HG02798 (cell line): ENCODE results near the gene PTPRB.
"Not testable (repeated sequence)": the region's sequence is repeated elsewhere in the genome, so short reads cannot be mapped to it uniquely, and the experiment has no call there.

Experiments
- ATAC-seq: cut with Tn5 transposase; IDR thresholded peaks from one replicate; pipeline ENCODE4 v1.9.1; 2021; ENCODE audit warnings: mild to moderate bottlenecking; ENCODE audit not compliant: unreplicated experiment, poor library complexity

PTPRB gene

DNA sequence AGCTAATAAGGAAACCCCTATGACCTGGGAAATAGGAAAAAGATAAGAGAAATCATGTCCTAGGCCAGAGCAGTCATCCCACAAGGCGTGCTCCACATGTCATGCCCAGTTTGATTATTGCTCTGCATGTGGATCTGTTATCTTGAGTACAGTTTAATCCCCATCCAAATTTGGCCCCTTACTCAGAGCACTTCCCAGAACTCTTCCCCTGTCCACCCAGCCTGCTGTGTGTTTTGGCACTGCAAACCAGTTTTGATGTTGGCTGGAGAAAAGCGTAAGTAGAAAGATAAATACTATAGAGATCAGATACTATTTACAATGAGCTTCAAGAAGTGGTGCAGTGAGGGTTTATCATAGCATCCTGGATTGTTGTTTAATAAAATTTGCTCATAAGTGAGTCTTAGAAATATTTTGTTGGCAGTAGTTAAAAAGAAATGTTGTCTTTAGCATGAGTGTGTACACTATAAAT, 83.8 kb downstream of the PTPRB start:
- no peak for ATAC-seq

DNA sequence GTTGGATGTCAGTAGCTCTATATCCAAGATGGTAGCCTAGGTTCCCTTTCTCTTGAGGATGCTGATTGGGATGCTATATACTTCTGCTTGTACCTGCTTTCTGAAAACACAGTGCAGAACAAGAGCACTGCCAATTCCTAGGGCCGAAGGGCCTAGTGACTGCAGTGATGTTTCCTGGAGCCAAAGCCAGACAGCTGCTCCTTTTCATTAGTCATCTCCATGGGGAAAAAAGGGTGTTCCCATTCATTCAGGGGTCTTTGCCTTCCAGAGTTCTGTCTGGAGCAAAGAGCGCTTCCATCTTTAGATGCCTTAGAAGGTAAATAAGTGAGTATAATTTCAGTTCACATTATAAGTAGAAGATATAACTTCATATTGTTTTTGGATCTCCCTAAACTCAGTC, 85.5 kb downstream of the PTPRB start:
- ATAC-seq: no peak

- no peak for ATAC-seq
Measured at GRCh38 chr12:70550180-70550577, 87.0 kb downstream of the PTPRB start.

GRCh38 chr12:70549340-70550179, 87.7 kb downstream of the PTPRB start:
- ATAC-seq: no peak

- ATAC-seq: no peak
Measured at GRCh38 chr12:70543444-70543843, 93.8 kb downstream of the PTPRB start.

GRCh38 chr12:70540996-70541395, 96.2 kb downstream of the PTPRB start:
- ATAC-seq: no peak

- no peak for ATAC-seq
Measured at GRCh38 chr12:70536650-70537049, 100.6 kb downstream of the PTPRB start.

DNA sequence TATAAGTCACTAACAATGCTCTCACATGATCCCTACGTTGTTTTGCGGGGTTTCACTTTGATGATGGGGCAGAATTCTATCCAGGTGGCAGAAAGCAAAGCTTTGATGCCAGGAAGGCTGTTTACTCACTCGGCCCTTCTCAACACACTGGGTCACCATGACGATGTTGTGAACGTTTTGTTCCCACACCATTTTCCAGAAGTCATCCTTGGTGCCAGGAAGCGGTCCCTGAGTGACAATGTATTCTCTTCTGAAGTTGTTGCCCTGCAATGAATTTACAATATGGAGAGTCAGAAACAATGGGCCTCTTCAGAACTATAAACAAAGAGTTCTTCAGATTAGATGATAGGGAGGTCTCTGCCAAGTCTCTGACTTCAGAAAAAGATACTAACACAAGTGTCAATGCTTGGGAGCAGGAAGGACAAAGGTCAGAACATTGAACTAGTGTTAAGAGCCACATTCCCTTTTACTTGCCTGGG, 101.3 kb downstream of the PTPRB start:
- ATAC-seq: no peak

- ATAC-seq: no peak
Measured at GRCh38 chr12:70534466-70534865, 102.8 kb downstream of the PTPRB start.

DNA sequence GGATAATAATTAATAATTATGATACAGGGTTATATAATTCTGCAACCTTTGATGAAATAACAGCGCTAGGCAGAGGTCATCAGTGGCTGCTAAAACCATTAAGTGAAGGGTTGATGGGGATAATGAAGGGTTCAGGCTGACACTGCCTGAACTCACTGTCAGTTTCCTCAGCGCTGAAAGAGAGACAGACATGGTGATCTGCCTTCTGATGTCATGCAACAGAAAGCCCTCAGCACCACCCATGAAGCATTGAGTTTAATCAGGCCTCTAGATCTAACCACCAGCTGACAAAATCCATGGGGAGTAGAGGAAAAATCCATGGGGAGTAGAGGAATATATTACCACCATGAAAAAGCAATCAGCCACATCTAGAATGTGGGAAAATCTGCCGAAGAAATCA, 107.6 kb downstream of the PTPRB start:
- ATAC-seq: no peak

DNA sequence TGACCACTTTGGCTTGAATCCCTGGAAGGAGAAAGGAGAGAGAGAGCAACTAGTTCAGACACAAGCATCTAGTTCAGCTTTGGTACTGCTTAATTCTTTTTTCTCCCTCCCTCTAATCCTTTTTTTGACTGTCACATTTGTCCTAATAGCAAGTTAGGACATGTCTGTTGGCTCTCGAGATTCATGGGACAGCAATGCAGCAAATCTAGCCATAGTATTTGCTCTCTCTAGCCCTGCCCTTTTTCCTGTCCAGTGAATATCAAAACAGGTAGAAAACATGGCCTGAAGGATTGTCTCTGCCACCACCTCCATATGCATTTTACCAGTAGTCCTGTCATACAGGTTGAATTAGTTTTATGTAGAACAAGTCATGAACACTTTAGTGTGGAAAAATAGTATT, 116.4 kb downstream of the PTPRB start:
- no peak for ATAC-seq

DNA sequence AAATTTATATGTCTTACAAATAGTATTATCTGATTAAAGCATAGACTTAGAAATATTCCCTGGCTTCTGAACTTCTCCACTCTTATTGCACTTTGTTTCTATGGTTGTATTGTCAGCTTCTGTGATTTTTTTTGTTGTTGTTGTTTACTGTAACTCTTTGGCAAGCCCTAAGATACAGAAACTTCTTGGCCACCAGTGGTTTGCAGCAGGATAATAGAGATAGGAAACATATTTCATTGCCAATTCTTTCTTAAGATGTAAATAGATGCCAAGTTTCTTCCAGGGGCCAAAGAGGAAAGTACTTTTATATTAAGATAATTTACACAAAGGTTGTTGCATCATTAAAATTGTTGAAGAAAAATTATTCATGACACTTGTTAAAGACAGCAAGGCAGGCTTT, 123.8 kb downstream of the PTPRB start:
- ATAC-seq: no peak

GRCh38 chr12:70508178-70508577, 129.1 kb downstream of the PTPRB start:
- ATAC-seq: no peak

- ATAC-seq: no peak
Measured at GRCh38 chr12:70507442-70507841, 129.8 kb downstream of the PTPRB start.

DNA sequence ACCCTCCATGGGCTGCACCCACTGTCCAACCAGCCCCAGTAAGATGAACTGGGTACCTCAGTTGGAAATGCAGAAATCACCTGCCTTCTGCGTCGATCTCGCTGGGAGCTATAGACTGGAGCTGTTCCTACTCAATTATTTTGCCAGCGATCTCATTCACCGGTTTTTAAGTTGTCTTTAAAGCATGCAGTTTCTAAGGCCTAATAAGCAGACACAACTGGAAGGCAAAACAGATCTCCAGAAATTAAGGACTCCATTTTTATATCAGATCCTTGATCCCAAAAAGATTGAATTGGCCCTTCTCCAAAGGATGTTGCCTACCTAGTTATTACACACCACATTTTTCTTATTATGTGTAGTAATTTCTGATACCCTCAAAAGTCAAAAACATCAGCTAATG, 139.7 kb downstream of the PTPRB start:
- no peak for ATAC-seq

DNA sequence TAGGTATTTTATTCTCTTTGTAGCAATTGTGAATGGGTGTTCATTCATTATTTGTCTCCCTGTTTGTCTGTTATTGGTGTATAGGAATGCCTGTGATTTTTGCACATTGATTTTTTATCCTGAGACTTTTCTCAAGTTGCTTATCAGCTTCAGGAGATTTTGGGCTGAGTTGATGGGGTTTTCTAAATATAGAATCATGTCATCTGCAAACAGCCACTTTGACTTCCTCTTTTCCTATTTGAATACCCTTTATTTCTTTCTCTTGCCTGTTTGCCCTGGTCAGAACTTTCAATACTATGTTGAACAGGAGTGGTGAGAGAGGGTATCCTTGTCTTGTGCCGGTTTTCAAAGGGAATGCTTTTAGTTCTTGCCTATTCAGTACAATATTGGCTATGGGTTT, 144.3 kb downstream of the PTPRB start:
- ATAC-seq: not testable (repeated sequence)

- not testable (repeated sequence) for ATAC-seq
Measured at GRCh38 chr12:70490928-70491327, 146.3 kb downstream of the PTPRB start.

GRCh38 chr12:70487440-70487839, 149.8 kb downstream of the PTPRB start:
- peak; percentile 58 for ATAC-seq

DNA sequence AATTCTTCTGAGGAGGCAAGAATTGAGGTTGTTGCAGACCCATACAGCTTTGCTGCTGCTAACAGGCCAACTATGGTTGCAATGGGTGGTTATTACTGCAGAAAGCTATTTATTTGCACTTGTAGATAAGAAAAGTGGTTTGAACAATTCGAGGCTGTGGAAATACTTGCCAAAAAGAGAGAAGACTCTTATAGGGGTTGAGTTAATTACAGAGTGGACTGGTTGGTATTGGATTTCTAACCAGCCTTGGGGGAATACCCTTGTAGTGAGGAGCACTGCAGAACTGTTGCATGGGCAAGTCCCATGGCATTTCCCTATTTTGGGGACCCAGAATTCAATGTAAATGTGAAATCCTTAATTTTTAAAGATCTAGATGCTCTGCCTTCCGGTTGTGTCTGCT, 150.6 kb downstream of the PTPRB start:
- ATAC-seq: no peak

- no peak for ATAC-seq
Measured at GRCh38 chr12:70485704-70486103, 151.5 kb downstream of the PTPRB start.

DNA sequence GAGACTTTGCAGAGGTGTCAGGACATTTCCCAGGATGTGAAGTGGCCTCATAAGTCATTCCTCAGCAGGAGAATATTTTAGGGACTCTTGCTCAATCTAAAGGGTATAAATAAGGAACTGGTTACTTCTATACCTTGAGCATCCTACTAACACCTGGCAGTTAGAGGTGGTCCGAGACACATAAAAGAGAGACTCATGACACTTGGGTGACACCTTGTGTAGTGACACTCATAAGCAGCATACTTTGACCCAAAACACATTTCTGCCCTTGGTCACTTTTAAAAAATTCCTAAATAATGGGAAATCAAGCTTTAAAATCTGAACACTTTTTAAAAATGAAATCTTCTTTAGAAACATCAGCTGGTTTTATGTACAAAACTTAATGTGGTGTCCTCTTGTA, 152.8 kb downstream of the PTPRB start:
- ATAC-seq: no peak

- ATAC-seq: no peak
Measured at GRCh38 chr12:70482764-70483163, 154.5 kb downstream of the PTPRB start.
